MM.1S (cell line): ENCODE measurements around the gene SELENOW.
"Not testable (repeated sequence)": the region's sequence is repeated elsewhere in the genome, so short reads cannot be mapped to it uniquely, and the experiment has no call there.

Experiments used
- DNase-seq: peaks from one replicate; pipeline ENCODE4 v3.0.0-alpha.2; 2015
- H2AFZ ChIP-seq: fragments of 300-600 bp; sonication (generic); 2 replicates; pipeline ENCODE4 v1.6.0; 2016; ENCODE audit warnings: antibody characterized with exemption, low read length
- H3F3A ChIP-seq: fragments of 300-600 bp; sonication (generic); 2 replicates; pipeline ENCODE4 v1.6.1; 2016; ENCODE audit warnings: mild to moderate bottlenecking, antibody characterized with exemption, low read length, moderate library complexity, mixed read lengths; ENCODE audit not compliant: insufficient read depth
- H3K27ac ChIP-seq: fragments of 300-600 bp; sonication (generic); 2 replicates; pipeline ENCODE4 v1.5.1; 2016; ENCODE audit warnings: mild to moderate bottlenecking, low read length
- H3K27me3 ChIP-seq: fragments of 300-600 bp; sonication (generic); replicated peaks from 2 replicates; pipeline ENCODE4 v1.6.0; 2016; ENCODE audit warnings: low read length; ENCODE audit not compliant: insufficient read depth
- H3K36me3 ChIP-seq: fragments of 300-600 bp; sonication (generic); replicated peaks from 2 replicates; pipeline ENCODE4 v1.6.1; 2016; ENCODE audit warnings: mild to moderate bottlenecking, low read length, mixed read lengths; ENCODE audit not compliant: insufficient read depth
- H3K4me1 ChIP-seq: fragments of 300-600 bp; sonication (generic); 2 replicates; pipeline ENCODE4 v1.6.1; 2016; ENCODE audit warnings: low read length, mixed read lengths
- H3K4me2 ChIP-seq: fragments of 300-600 bp; sonication (generic); 2 replicates; pipeline ENCODE4 v1.6.0; 2016; ENCODE audit warnings: low read depth, low read length
- H3K4me3 ChIP-seq: fragments of 300-600 bp; sonication (generic); 2 replicates; pipeline ENCODE4 v1.5.1; 2016; ENCODE audit warnings: low read length, mixed read lengths
- H3K79me2 ChIP-seq: fragments of 300-600 bp; sonication (generic); 2 replicates; pipeline ENCODE4 v1.6.1; 2016; ENCODE audit warnings: mixed run types, low read length, mixed read lengths
- H3K9ac ChIP-seq: fragments of 300-600 bp; sonication (generic); 2 replicates; pipeline ENCODE4 v1.6.1; 2016; ENCODE audit warnings: low read length, mixed read lengths
- H3K9me2 ChIP-seq: fragments of 300-600 bp; sonication (generic); replicated peaks from 2 replicates; pipeline ENCODE4 v1.6.1; 2016; ENCODE audit warnings: mild to moderate bottlenecking, low read length, mixed read lengths; ENCODE audit not compliant: insufficient read depth
- H3K9me3 ChIP-seq: fragments of 300-600 bp; sonication (generic); replicated peaks from 2 replicates; pipeline ENCODE4 v1.6.1; 2016; ENCODE audit warnings: mild to moderate bottlenecking, low read length, mixed read lengths; ENCODE audit not compliant: insufficient read depth
- H4K20me1 ChIP-seq: fragments of 300-600 bp; sonication (generic); 2 replicates; pipeline ENCODE4 v1.6.1; 2016; ENCODE audit warnings: mild to moderate bottlenecking, low read length, moderate library complexity, mixed read lengths; ENCODE audit not compliant: insufficient read depth
- CTCF ChIP-seq: fragments of 300-600 bp; sonication (generic); IDR thresholded peaks from 2 replicates; pipeline ENCODE4 v1.5.1; 2016; ENCODE audit warnings: antibody characterized with exemption, low read length, mixed read lengths
- EZH2 ChIP-seq: fragments of 300-600 bp; sonication (generic); optimal IDR thresholded peaks from 2 replicates; pipeline ENCODE3; 2017; ENCODE audit warnings: low read depth, mild to moderate bottlenecking, antibody characterized with exemption, low read length, mixed read lengths
- EZH2phosphoT487 ChIP-seq: fragments of 300-600 bp; sonication (generic); IDR thresholded peaks from 2 replicates; pipeline ENCODE4 v1.6.1; 2018; ENCODE audit warnings: antibody characterized with exemption, low read length

Gene SELENOW

GRCh38 chr19:47801270-47801669 is 22.8 kb downstream of the SELENOW start:
- Histone ChIP-seq H3F3A (no peaks in the 10 kb centered on the region), H3K9me2 (no peaks in the 10 kb centered on the region), H3K4me2 (no peak overlapping the region), H3K9ac (no peak overlapping the region), H3K27me3 (peaks cover 46% of the 10 kb centered on the region), H3K9me3 (no peaks in the 10 kb centered on the region), H2AFZ (no peak overlapping the region), H3K79me2 (no peaks in the 10 kb centered on the region), H3K36me3 (no peaks in the 10 kb centered on the region), H3K27ac (no peak overlapping the region), H4K20me1 (no peaks in the 10 kb centered on the region), H3K4me1 (no peaks in the 10 kb centered on the region), H3K4me3 (no peak overlapping the region)
- DNase-seq = no peak
- TF ChIP-seq EZH2phosphoT487 (no peak), CTCF (no peak), EZH2 (no peak)

GRCh38 chr19:47802521-47803043 is 24.1 kb downstream of the SELENOW start:
- no peak for DNase-seq
- Histone ChIP-seq H3F3A (no peaks in the 10 kb centered on the region), H3K4me1 (no peaks in the 10 kb centered on the region), H3K27ac (no peak overlapping the region), H3K4me2 (no peak overlapping the region), H3K27me3 (peaks cover 47% of the 10 kb centered on the region), H3K36me3 (no peaks in the 10 kb centered on the region), H3K9me2 (no peaks in the 10 kb centered on the region), H3K9ac (no peak overlapping the region), H4K20me1 (no peaks in the 10 kb centered on the region), H3K4me3 (no peak overlapping the region), H2AFZ (no peak overlapping the region), H3K9me3 (no peaks in the 10 kb centered on the region), H3K79me2 (no peaks in the 10 kb centered on the region)
- no peak for TF ChIP-seq EZH2phosphoT487
- no peak for TF ChIP-seq EZH2
- no peak for TF ChIP-seq CTCF

GRCh38 chr19:47803148-47803547 is 24.6 kb downstream of the SELENOW start:
- H3K79me2 ChIP-seq, H3K4me2 ChIP-seq, H3K36me3 ChIP-seq, H3F3A ChIP-seq, H3K4me1 ChIP-seq, DNase-seq, H4K20me1 ChIP-seq, H3K4me3 ChIP-seq, H3K9ac ChIP-seq, H3K9me3 ChIP-seq, H2AFZ ChIP-seq, H3K27ac ChIP-seq, H3K9me2 ChIP-seq: not testable (repeated sequence)
- peaks cover 46% of the 10 kb centered on the region for H3K27me3 ChIP-seq

GRCh38 chr19:47803671-47804070 is 25.2 kb downstream of the SELENOW start:
- H3K9me3 ChIP-seq, DNase-seq, H3K9me2 ChIP-seq, H3K36me3 ChIP-seq, H3F3A ChIP-seq, H3K27ac ChIP-seq, H3K4me3 ChIP-seq, H4K20me1 ChIP-seq, H3K79me2 ChIP-seq, H3K4me2 ChIP-seq, H3K4me1 ChIP-seq, H2AFZ ChIP-seq, H3K9ac ChIP-seq: not testable (repeated sequence)
- H3K27me3 ChIP-seq = peaks cover 43% of the 10 kb centered on the region

- not testable (repeated sequence) for H3K9me3 ChIP-seq, H4K20me1 ChIP-seq, H3K9ac ChIP-seq, H3K4me3 ChIP-seq, H3F3A ChIP-seq, H3K27ac ChIP-seq, H3K79me2 ChIP-seq, DNase-seq, H3K4me1 ChIP-seq, H2AFZ ChIP-seq, H3K4me2 ChIP-seq, H3K36me3 ChIP-seq, H3K9me2 ChIP-seq
- peaks cover 43% of the 10 kb centered on the region for H3K27me3 ChIP-seq
Observed at GRCh38 chr19:47804451-47804850, 25.9 kb downstream of the SELENOW start, which contains the start of gene TPRX1. Gene TPRX1 (minus strand): TSS chr19:47804551. CDS start chr19:47804539, 12 bp downstream.
